Measurements from ENCODE around the gene GLI1.
A peak's percentile ranks its signal among the peaks of the same experiment; 100 is the strongest.

The GLI1 gene

DNA sequence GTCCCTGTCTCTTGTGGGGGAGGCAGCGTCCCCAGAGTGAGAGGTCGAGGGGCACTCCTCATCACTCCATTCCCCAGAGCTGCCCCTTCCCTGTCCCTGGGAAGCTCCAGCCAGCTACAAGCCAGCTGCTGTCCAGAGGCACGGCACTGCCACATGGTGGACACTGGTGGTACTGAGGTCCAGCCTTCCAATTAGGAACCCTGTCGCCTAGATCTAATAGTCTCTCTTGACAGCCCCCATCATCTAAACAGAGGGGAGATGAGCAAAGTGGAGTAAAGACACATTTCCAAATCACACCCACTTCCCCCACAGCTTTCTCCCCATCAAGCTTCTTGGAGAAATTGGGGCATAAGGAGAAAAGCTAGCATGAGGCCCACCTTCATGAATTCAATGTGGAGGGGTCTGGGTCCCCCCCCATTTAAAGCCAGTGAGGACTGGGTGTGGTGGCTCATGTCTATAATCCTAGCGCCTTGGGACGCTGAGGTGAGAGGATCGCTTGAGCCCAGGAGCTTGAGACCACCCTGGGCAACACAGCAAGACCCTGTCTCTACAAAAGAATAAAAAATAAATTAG is 6.6 kb upstream of the GLI1 start:
- Histone ChIP-seq H3K27me3 (ENCODE audit: control insufficient read depth in 5 of 5, insufficient read depth in 4 of 5, low read length in 5 of 5) (peaks cover 0 to 15% (median 6%) of the 10 kb centered on the region in 5 donors), H3K4me1 (ENCODE audit: control insufficient read depth in 5 of 5, insufficient read depth in 5 of 5, low read length in 5 of 5) (peaks cover 0 to 5% (median 0%) of the 10 kb centered on the region in 5 donors), H3K9ac (ENCODE audit: low read length in 5 of 5) (no peak overlapping the region), H3K9me3 (ENCODE audit: control insufficient read depth in 5 of 5, low read length in 5 of 5) (no peaks in the 10 kb centered on the region), H3K4me3 (ENCODE audit: low read depth in 1 of 5, low read length in 5 of 5) (no peak overlapping the region), H3K27ac (ENCODE audit: low read depth, low read length) (no peak overlapping the region), H3K36me3 (ENCODE audit: control insufficient read depth in 5 of 5, insufficient read depth in 5 of 5, low read length in 5 of 5) (no peaks in the 10 kb centered on the region)

DNA sequence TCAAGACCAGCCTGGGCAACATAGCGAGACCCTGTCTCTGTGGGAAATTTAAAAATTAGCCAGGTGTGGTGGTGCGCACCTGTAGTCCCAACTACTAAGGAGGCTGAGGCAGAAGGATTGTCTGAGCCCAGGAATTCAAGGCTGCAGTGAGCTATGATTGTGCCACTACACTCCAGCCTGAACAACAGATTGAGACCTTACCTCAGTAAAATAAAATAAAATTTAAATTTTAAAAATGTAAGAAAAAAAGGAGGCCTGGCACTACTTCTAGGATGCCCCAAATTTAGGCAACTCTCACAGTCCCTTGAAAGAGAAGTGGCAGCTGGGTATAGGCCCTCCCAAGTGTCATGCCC is 5.4 kb upstream of the GLI1 start:
- Histone ChIP-seq H3K9ac (ENCODE audit: low read length in 5 of 5) (no peak overlapping the region), H3K4me3 (ENCODE audit: low read depth in 1 of 5, low read length in 5 of 5) (no peak overlapping the region), H3K27me3 (ENCODE audit: control insufficient read depth in 5 of 5, insufficient read depth in 4 of 5, low read length in 5 of 5) (peaks cover 0 to 18% (median 6%) of the 10 kb centered on the region in 5 donors), H3K36me3 (ENCODE audit: control insufficient read depth in 5 of 5, insufficient read depth in 5 of 5, low read length in 5 of 5) (no peaks in the 10 kb centered on the region), H3K27ac (ENCODE audit: low read depth, low read length) (no peak overlapping the region), H3K9me3 (ENCODE audit: control insufficient read depth in 5 of 5, low read length in 5 of 5) (no peaks in the 10 kb centered on the region), H3K4me1 (ENCODE audit: control insufficient read depth in 5 of 5, insufficient read depth in 5 of 5, low read length in 5 of 5) (peaks cover 4 to 14% (median 8%) of the 10 kb centered on the region in 5 donors)

DNA sequence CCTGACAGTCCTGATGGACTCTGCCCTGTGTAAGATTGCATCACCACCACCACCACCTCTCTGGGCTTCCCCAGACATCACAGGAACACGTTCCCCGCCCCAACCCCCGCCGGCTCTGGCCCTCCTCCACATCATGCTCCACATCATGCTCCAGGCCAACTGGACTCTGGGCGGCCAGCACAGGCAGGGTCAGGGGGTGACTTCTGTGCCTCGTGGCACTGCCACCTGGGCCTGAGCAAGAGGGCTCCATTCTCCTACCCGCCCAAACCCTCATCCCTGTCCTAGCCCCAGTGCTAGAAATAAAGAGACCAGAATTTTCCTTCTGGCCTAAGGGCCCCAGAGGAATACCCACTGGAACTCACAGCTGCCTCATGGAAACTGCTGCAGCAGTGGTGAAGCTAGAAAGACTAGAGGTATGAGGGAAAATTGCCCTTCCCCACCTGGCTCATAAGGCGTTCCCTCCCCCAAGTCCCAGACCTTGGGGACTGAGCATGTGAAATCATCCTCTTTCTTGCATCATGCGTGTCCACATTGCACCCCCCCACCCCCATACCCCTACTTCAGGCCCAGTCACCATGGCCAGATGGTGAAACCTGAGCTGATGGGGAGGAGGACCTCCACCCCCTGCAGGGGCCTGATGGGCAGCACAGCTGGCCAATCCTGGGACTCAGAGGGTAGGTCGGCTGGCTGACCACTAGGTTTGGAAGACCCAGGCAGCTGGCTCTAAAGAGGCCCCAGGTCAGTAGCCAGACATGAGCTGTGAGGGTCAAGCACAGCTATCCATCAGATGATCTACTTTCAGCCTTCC is 4.8 kb upstream of the GLI1 start, which contains the start of gene INHBE:
Gene INHBE, plus strand, starts transcription at position 742 of the 808 bp plus-strand sequence. CDS start 230 bp downstream, outside the sequence.
- no peak within 1 kb of the TSS for H3K27ac ChIP-seq (ENCODE audit: low read depth, low read length)
- H3K9me3 ChIP-seq (ENCODE audit: control insufficient read depth in 5 of 5, low read length in 5 of 5) = no peaks in the 10 kb centered on the region
- H3K27me3 ChIP-seq (ENCODE audit: control insufficient read depth in 5 of 5, insufficient read depth in 4 of 5, low read length in 5 of 5) = peaks cover 0 to 18% (median 6%) of the 10 kb centered on the region in 5 donors
- no peaks in the 10 kb centered on the region for H3K36me3 ChIP-seq (ENCODE audit: control insufficient read depth in 5 of 5, insufficient read depth in 5 of 5, low read length in 5 of 5)
- no peak within 1 kb of the TSS for H3K4me3 ChIP-seq (ENCODE audit: low read depth in 1 of 5, low read length in 5 of 5)
- H3K4me1 ChIP-seq (ENCODE audit: control insufficient read depth in 5 of 5, insufficient read depth in 5 of 5, low read length in 5 of 5) = peaks cover 5 to 17% (median 11%) of the 10 kb centered on the region in 5 donors
- H3K9ac ChIP-seq (ENCODE audit: low read length in 5 of 5) = no peak within 1 kb of the TSS

DNA sequence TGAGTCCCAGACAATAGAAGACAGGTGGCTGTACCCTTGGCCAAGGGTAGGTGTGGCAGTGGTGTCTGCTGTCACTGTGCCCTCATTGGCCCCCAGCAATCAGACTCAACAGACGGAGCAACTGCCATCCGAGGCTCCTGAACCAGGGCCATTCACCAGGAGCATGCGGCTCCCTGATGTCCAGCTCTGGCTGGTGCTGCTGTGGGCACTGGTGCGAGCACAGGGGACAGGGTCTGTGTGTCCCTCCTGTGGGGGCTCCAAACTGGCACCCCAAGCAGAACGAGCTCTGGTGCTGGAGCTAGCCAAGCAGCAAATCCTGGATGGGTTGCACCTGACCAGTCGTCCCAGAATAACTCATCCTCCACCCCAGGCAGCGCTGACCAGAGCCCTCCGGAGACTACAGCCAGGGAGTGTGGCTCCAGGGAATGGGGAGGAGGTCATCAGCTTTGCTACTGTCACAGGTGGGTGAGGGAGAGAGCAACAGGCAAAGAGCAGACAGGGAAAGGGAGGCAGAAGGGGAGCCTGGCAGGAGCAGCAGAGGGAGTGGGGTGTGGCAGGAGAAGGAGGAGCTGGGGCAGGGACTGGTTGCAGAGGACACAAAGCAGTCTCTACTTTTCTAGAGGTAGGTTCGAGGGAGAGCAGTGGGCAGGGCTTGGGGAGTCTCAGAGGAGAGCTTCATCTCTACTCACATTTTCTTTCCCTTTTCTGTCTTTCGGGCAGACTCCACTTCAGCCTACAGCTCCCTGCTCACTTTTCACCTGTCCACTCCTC is 4.0 kb upstream of the GLI1 start:
- Histone ChIP-seq H3K36me3 (ENCODE audit: control insufficient read depth in 5 of 5, insufficient read depth in 5 of 5, low read length in 5 of 5) (no peaks in the 10 kb centered on the region), H3K27me3 (ENCODE audit: control insufficient read depth in 5 of 5, insufficient read depth in 4 of 5, low read length in 5 of 5) (peaks cover 0 to 20% (median 6%) of the 10 kb centered on the region in 5 donors), H3K4me1 (ENCODE audit: control insufficient read depth in 5 of 5, insufficient read depth in 5 of 5, low read length in 5 of 5) (peaks cover 5 to 21% (median 16%) of the 10 kb centered on the region in 5 donors), H3K4me3 (ENCODE audit: low read depth in 1 of 5, low read length in 5 of 5) (no peak overlapping the region), H3K9me3 (ENCODE audit: control insufficient read depth in 5 of 5, low read length in 5 of 5) (no peaks in the 10 kb centered on the region), H3K27ac (ENCODE audit: low read depth, low read length) (no peak overlapping the region), H3K9ac (ENCODE audit: low read length in 5 of 5) (no peak overlapping the region)

DNA sequence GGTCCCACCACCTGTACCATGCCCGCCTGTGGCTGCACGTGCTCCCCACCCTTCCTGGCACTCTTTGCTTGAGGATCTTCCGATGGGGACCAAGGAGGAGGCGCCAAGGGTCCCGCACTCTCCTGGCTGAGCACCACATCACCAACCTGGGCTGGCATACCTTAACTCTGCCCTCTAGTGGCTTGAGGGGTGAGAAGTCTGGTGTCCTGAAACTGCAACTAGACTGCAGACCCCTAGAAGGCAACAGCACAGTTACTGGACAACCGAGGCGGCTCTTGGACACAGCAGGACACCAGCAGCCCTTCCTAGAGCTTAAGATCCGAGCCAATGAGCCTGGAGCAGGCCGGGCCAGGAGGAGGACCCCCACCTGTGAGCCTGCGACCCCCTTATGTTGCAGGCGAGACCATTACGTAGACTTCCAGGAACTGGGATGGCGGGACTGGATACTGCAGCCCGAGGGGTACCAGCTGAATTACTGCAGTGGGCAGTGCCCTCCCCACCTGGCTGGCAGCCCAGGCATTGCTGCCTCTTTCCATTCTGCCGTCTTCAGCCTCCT is 3.4 kb upstream of the GLI1 start:
- H3K27me3 ChIP-seq (ENCODE audit: control insufficient read depth in 5 of 5, insufficient read depth in 4 of 5, low read length in 5 of 5) = peaks cover 0 to 26% (median 8%) of the 10 kb centered on the region in 5 donors
- no peaks in the 10 kb centered on the region for H3K36me3 ChIP-seq (ENCODE audit: control insufficient read depth in 5 of 5, insufficient read depth in 5 of 5, low read length in 5 of 5)
- H3K27ac ChIP-seq (ENCODE audit: low read depth, low read length) = no peak overlapping the region
- no peak overlapping the region for H3K4me3 ChIP-seq (ENCODE audit: low read depth in 1 of 5, low read length in 5 of 5)
- H3K9ac ChIP-seq (ENCODE audit: low read length in 5 of 5) = no peak overlapping the region
- peaks cover 5 to 27% (median 22%) of the 10 kb centered on the region in 5 donors for H3K4me1 ChIP-seq (ENCODE audit: control insufficient read depth in 5 of 5, insufficient read depth in 5 of 5, low read length in 5 of 5)
- no peaks in the 10 kb centered on the region for H3K9me3 ChIP-seq (ENCODE audit: control insufficient read depth in 5 of 5, low read length in 5 of 5)

DNA sequence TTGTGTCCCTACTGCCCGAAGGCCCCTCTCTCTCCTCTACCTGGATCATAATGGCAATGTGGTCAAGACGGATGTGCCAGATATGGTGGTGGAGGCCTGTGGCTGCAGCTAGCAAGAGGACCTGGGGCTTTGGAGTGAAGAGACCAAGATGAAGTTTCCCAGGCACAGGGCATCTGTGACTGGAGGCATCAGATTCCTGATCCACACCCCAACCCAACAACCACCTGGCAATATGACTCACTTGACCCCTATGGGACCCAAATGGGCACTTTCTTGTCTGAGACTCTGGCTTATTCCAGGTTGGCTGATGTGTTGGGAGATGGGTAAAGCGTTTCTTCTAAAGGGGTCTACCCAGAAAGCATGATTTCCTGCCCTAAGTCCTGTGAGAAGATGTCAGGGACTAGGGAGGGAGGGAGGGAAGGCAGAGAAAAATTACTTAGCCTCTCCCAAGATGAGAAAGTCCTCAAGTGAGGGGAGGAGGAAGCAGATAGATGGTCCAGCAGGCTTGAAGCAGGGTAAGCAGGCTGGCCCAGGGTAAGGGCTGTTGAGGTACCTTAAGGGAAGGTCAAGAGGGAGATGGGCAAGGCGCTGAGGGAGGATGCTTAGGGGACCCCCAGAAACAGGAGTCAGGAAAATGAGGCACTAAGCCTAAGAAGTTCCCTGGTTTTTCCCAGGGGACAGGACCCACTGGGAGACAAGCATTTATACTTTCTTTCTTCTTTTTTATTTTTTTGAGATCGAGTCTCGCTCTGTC is 2.7 kb upstream of the GLI1 start:
- no peak overlapping the region for H3K9ac ChIP-seq (ENCODE audit: low read length in 5 of 5)
- no peaks in the 10 kb centered on the region for H3K36me3 ChIP-seq (ENCODE audit: control insufficient read depth in 5 of 5, insufficient read depth in 5 of 5, low read length in 5 of 5)
- no peak overlapping the region for H3K27ac ChIP-seq (ENCODE audit: low read depth, low read length)
- no peak overlapping the region for H3K4me3 ChIP-seq (ENCODE audit: low read depth in 1 of 5, low read length in 5 of 5)
- H3K4me1 ChIP-seq (ENCODE audit: control insufficient read depth in 5 of 5, insufficient read depth in 5 of 5, low read length in 5 of 5) = peaks cover 5 to 32% (median 27%) of the 10 kb centered on the region in 5 donors
- H3K9me3 ChIP-seq (ENCODE audit: control insufficient read depth in 5 of 5, low read length in 5 of 5) = no peaks in the 10 kb centered on the region
- peaks cover 0 to 24% (median 9%) of the 10 kb centered on the region in 5 donors for H3K27me3 ChIP-seq (ENCODE audit: control insufficient read depth in 5 of 5, insufficient read depth in 4 of 5, low read length in 5 of 5)

DNA sequence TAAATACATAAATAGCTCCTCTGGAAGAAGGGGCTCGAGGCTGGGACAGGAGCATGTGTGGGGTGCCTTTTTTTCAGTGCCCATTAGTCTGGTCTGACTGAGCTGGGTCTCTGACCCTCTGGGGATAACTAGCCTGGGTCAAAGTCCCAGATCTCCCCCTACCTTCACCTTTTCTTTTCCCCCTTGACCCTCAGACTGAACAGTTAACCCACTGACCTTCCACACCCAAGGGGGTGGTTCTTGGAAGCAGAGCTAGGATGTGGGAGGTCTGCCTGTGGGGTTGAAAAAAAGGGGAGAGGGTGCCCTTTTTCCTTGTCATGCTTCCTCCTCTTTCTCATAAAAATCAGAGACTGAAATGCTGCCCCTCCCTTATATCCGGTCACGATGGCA is 925 bp upstream of the GLI1 start:
- H3K27ac ChIP-seq (ENCODE audit: low read depth, low read length) = peak overlapping the region; percentile 74
- peaks cover 5 to 42% (median 36%) of the 10 kb centered on the region in 5 donors for H3K4me1 ChIP-seq (ENCODE audit: control insufficient read depth in 5 of 5, insufficient read depth in 5 of 5, low read length in 5 of 5)
- H3K4me3 ChIP-seq (ENCODE audit: low read depth in 1 of 5, low read length in 5 of 5) = peak overlapping the region; percentile 86 to 99 (median 88)
- peak overlapping the region; percentile 9 to 89 (median 72) for H3K9ac ChIP-seq (ENCODE audit: low read length in 5 of 5)
- H3K9me3 ChIP-seq (ENCODE audit: control insufficient read depth in 5 of 5, low read length in 5 of 5) = no peaks in the 10 kb centered on the region
- H3K36me3 ChIP-seq (ENCODE audit: control insufficient read depth in 5 of 5, insufficient read depth in 5 of 5, low read length in 5 of 5) = no peaks in the 10 kb centered on the region
- peaks cover 0 to 21% (median 6%) of the 10 kb centered on the region in 5 donors for H3K27me3 ChIP-seq (ENCODE audit: control insufficient read depth in 5 of 5, insufficient read depth in 4 of 5, low read length in 5 of 5)

DNA sequence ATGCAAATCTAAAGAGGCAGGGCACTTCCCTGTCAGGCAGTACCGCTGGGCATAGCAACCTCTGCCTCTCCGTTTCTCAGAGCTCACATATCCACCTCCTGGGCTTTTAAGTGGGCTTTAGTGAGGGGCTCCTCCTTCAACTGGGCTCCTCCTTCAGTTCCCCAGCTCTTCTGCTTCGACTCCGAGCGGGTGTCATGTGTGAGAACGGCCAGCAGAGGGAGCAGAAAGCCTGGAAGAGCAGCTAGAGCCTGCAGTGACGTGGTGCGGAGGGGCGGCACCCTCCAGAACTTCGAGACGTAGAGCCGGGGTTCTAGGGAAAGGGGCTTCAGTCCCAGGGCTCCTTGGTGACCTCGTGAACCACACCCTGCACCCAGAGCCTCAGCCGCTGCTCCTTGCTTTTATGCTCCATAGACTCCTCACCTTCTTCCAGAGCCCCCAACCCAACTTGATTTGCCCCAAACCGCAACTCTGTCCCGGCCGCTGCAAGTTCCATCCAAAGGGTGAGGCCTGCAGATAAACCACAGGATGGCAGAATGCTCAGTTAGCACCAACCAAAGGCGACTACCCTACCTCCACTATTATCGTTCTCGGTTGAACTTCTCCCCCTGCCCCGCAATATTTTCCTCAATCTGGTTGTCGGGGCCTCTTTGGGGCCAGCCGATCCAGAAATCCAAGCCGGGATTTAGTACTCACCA is 383 bp upstream of the GLI1 start:
- H3K36me3 ChIP-seq (ENCODE audit: control insufficient read depth in 5 of 5, insufficient read depth in 5 of 5, low read length in 5 of 5) = no peaks in the 10 kb centered on the region
- H3K27ac ChIP-seq (ENCODE audit: low read depth, low read length) = peak overlapping the region; percentile 74
- peak overlapping the region; percentile 30 to 89 (median 72) for H3K9ac ChIP-seq (ENCODE audit: low read length in 5 of 5)
- peaks cover 5 to 42% (median 36%) of the 10 kb centered on the region in 5 donors for H3K4me1 ChIP-seq (ENCODE audit: control insufficient read depth in 5 of 5, insufficient read depth in 5 of 5, low read length in 5 of 5)
- peaks cover 0 to 21% (median 6%) of the 10 kb centered on the region in 5 donors for H3K27me3 ChIP-seq (ENCODE audit: control insufficient read depth in 5 of 5, insufficient read depth in 4 of 5, low read length in 5 of 5)
- no peaks in the 10 kb centered on the region for H3K9me3 ChIP-seq (ENCODE audit: control insufficient read depth in 5 of 5, low read length in 5 of 5)
- H3K4me3 ChIP-seq (ENCODE audit: low read depth in 1 of 5, low read length in 5 of 5) = peak overlapping the region; percentile 86 to 99 (median 88)

DNA sequence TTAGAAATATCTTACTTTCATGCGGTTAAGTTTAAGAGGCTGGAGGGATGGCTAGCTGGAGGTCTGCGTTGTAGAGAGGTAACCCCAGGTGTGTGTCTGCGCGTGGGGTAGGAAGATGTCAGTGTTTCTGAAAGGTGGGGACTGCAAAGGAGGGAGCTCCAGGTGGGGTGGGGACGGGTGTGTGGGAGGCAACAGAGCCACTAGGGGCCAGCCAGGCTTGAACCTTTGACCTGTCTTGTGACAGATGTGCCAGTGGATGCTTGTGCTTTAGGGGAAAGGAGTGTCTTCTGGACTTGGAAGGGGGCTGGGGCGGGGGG is 841 bp downstream of the GLI1 start:
- Histone ChIP-seq H3K36me3 (ENCODE audit: control insufficient read depth in 5 of 5, insufficient read depth in 5 of 5, low read length in 5 of 5) (no peaks in the 10 kb centered on the region), H3K9ac (ENCODE audit: low read length in 5 of 5) (no peak overlapping the region), H3K9me3 (ENCODE audit: control insufficient read depth in 5 of 5, low read length in 5 of 5) (no peaks in the 10 kb centered on the region), H3K27ac (ENCODE audit: low read depth, low read length) (no peak overlapping the region), H3K27me3 (ENCODE audit: control insufficient read depth in 5 of 5, insufficient read depth in 4 of 5, low read length in 5 of 5) (peaks cover 0 to 20% (median 6%) of the 10 kb centered on the region in 5 donors), H3K4me1 (ENCODE audit: control insufficient read depth in 5 of 5, insufficient read depth in 5 of 5, low read length in 5 of 5) (peaks cover 5 to 41% (median 36%) of the 10 kb centered on the region in 5 donors), H3K4me3 (ENCODE audit: low read depth in 1 of 5, low read length in 5 of 5) (peak overlapping the region in 4 of 5 donors; percentile 44 to 70 (median 65))
